ENCODE results near the gene ACSS3.

- TF ChIP-seq CTCF (IDR thresholded peaks at IDR 0.05; ENCODE audit: low read length) (no peak), EZH2 (IDR thresholded peaks at IDR 0.05; ENCODE audit: borderline replicate concordance, low read length) (no peak)
These were observed at the start of gene ACSS3 for GRCh38 chr12:81077686-81078441.
